GM18499 (cell line): Measurements from ENCODE around the gene VMO1.
"Not testable (repeated sequence)": the region's sequence is repeated elsewhere in the genome, so short reads cannot be mapped to it uniquely, and the experiment has no call there.

Experiments
- ATAC-seq: cut with Tn5 transposase; IDR thresholded peaks from one replicate; pipeline ENCODE4 v1.9.1; 2021; ENCODE audit warnings: moderate number of reproducible peaks; ENCODE audit not compliant: insufficient read depth, unreplicated experiment

Gene VMO1

GRCh38 chr17:4786106-4786511 is at the start of gene VMO1:
VMO1 (minus strand) TSS chr17:4786364; CDS start chr17:4786352, 12 bp downstream.
- ATAC-seq = no peak

- ATAC-seq = no peak
These were observed 48.5 kb upstream of the VMO1 start for GRCh38 chr17:4834681-4835020.

- no peak for ATAC-seq
These were observed 47.9 kb upstream of the VMO1 start for GRCh38 chr17:4833941-4834680.

- peak; percentile 45 for ATAC-seq
These were observed 47.2 kb upstream of the VMO1 start, which contains the start of gene MINK1 for GRCh38 chr17:4833178-4833940. MINK1 (plus strand) TSS chr17:4833340; CDS start chr17:4833584, 244 bp downstream.

GRCh38 chr17:4832829-4833177 is 46.6 kb upstream of the VMO1 start:
- ATAC-seq = not testable (repeated sequence)

- ATAC-seq = no peak
These were observed 41.2 kb upstream of the VMO1 start for GRCh38 chr17:4827399-4827798.

- no peak for ATAC-seq
These were observed 37.4 kb upstream of the VMO1 start for GRCh38 chr17:4823373-4824089.

GRCh38 chr17:4822835-4823234 is 36.7 kb upstream of the VMO1 start:
- no peak for ATAC-seq

GRCh38 chr17:4818276-4818675 is 32.1 kb upstream of the VMO1 start:
- no peak for ATAC-seq

GRCh38 chr17:4816826-4817225 is 30.7 kb upstream of the VMO1 start:
- no peak for ATAC-seq

- ATAC-seq = no peak
These were observed 29.0 kb upstream of the VMO1 start for GRCh38 chr17:4815043-4815675.

GRCh38 chr17:4812690-4813089 is 26.5 kb upstream of the VMO1 start:
- ATAC-seq = no peak

- no peak for ATAC-seq
These were observed 25.3 kb upstream of the VMO1 start for GRCh38 chr17:4811471-4811870.

- ATAC-seq = no peak
These were observed 24.6 kb upstream of the VMO1 start for GRCh38 chr17:4810696-4811290.

- no peak for ATAC-seq
These were observed 22.2 kb upstream of the VMO1 start for GRCh38 chr17:4808378-4808767.

- no peak for ATAC-seq
These were observed 21.6 kb upstream of the VMO1 start for GRCh38 chr17:4807605-4808377.

- ATAC-seq = no peak
These were observed 20.8 kb upstream of the VMO1 start, which contains the start of gene PLD2 for GRCh38 chr17:4806777-4807604. PLD2 (plus strand) TSS chr17:4807152; CDS start chr17:4807773, 621 bp downstream.

GRCh38 chr17:4806456-4806776 is 20.3 kb upstream of the VMO1 start:
- ATAC-seq = no peak

GRCh38 chr17:4802228-4802627 is 16.1 kb upstream of the VMO1 start, which contains the start of gene C17orf114:
C17orf114 (minus strand) TSS chr17:4802328.
- ATAC-seq = no peak
